Neural cell (in vitro differentiated cells): Measurements from ENCODE around the gene KRT222. TPM values are rescaled to one million over a fixed set of nuclear protein-coding genes. Genes with fewer than 3 reads are reported as not detected.

ENCODE experiments used
- H2AFZ ChIP-seq: fragments of 200-600, 300-800 bp; sonication (generic), shearing (Covaris generic); 2 replicates; pipeline ENCODE4 v1.6.0; 2014; ENCODE audit warnings: low read depth, mild to moderate bottlenecking, antibody characterized with exemption, low read length, moderate library complexity
- H3F3A ChIP-seq: fragments of 200-600 bp; shearing (Covaris generic); 2 replicates; pipeline ENCODE4 v1.6.1; 2016; ENCODE audit warnings: mild to moderate bottlenecking, moderate library complexity, mixed read lengths, antibody characterized with exemption, low read length; ENCODE audit not compliant: insufficient read depth, poor library complexity, severe bottlenecking
- H3K27ac ChIP-seq: fragments of 200-600, 300-800 bp; sonication (generic), shearing (Covaris generic); 2 replicates; pipeline ENCODE4 v1.5.1; 2014; ENCODE audit warnings: mild to moderate bottlenecking, low read length, moderate library complexity
- H3K27me3 ChIP-seq: fragments of 300-800, 200-600 bp; sonication (generic), shearing (Covaris generic); 2 replicates; pipeline ENCODE4 v1.6.0; 2014; ENCODE audit warnings: mild to moderate bottlenecking, low read depth, low read length, moderate library complexity; ENCODE audit not compliant: insufficient read depth
- H3K36me3 ChIP-seq: fragments of 300-800, 200-600 bp; sonication (generic), shearing (Covaris generic); 2 replicates; pipeline ENCODE4 v1.5.1; 2014; ENCODE audit warnings: mild to moderate bottlenecking, antibody characterized with exemption, low read length, moderate library complexity; ENCODE audit not compliant: insufficient read depth
- H3K4me2 ChIP-seq: fragments of 300-800, 200-600 bp; sonication (generic), shearing (Covaris generic); 2 replicates; pipeline ENCODE4 v1.6.0; 2014; ENCODE audit warnings: mild to moderate bottlenecking, low read length
- H3K4me3 ChIP-seq: fragments of 300-800, 200-600 bp; sonication (generic), shearing (Covaris generic); 2 replicates; pipeline ENCODE4 v1.5.1; 2014; ENCODE audit warnings: mild to moderate bottlenecking, low read length, moderate library complexity
- H3K79me2 ChIP-seq: fragments of 200-600 bp; shearing (Covaris generic); replicated peaks from 2 replicates; pipeline ENCODE4 v1.6.0; 2014; ENCODE audit warnings: mild to moderate bottlenecking, low read length, moderate library complexity; ENCODE audit not compliant: insufficient read depth
- H3K9ac ChIP-seq: fragments of 300-800, 200-600 bp; sonication (generic), shearing (Covaris generic); 2 replicates; pipeline ENCODE4 v1.6.1; 2016; ENCODE audit warnings: mild to moderate bottlenecking, low read length, mixed read lengths
- H3K9me2 ChIP-seq: fragments of 200-600 bp; shearing (Covaris generic); 2 replicates; pipeline ENCODE4 v1.6.1; 2016; ENCODE audit warnings: mild to moderate bottlenecking, low read length, mixed read lengths; ENCODE audit not compliant: insufficient read depth
- H3K9me3 ChIP-seq: fragments of 200-600, 300-800 bp; sonication (generic), shearing (Covaris generic); 2 replicates; pipeline ENCODE4 v1.6.1; 2016; ENCODE audit warnings: mild to moderate bottlenecking, mixed run types, low read length, moderate library complexity, mixed read lengths
- H4K20me1 ChIP-seq: fragments of 200-600 bp; shearing (Covaris generic); 2 replicates; pipeline ENCODE4 v1.6.1; 2016; ENCODE audit warnings: mild to moderate bottlenecking, mixed run types; ENCODE audit not compliant: insufficient read depth
- EP300 ChIP-seq: fragments of 450-650 bp; conservative IDR thresholded peaks from 2 replicates; pipeline ENCODE4 v1.6.1; 2014; ENCODE audit warnings: antibody characterized with exemption, mild to moderate bottlenecking, moderate library complexity; ENCODE audit not compliant: poor library complexity, severe bottlenecking
- EZH2 ChIP-seq: fragments of 200-600, 300-800 bp; shearing (Covaris generic), sonication (generic); IDR thresholded peaks from 2 replicates; pipeline ENCODE4 v1.6.1; 2014; ENCODE audit warnings: antibody characterized with exemption, low read length, borderline replicate concordance, mild to moderate bottlenecking; ENCODE audit not compliant: insufficient read depth, poor library complexity, severe bottlenecking
- MXI1 ChIP-seq: fragments of 450-650 bp; conservative IDR thresholded peaks from 2 replicates; pipeline ENCODE4 v1.6.1; 2014; ENCODE audit warnings: antibody characterized with exemption, mild to moderate bottlenecking; ENCODE audit not compliant: poor library complexity, severe bottlenecking
- POLR2AphosphoS5 ChIP-seq: IDR thresholded peaks from 2 replicates; pipeline ENCODE4 v1.6.1; 2012
- RAD21 ChIP-seq: fragments of 450-650 bp; conservative IDR thresholded peaks from 2 replicates; pipeline ENCODE4 v1.6.1; 2014; ENCODE audit warnings: antibody characterized with exemption, mild to moderate bottlenecking, moderate library complexity
- REST ChIP-seq: IDR thresholded peaks from 2 replicates; pipeline ENCODE4 v1.6.1; 2012; ENCODE audit warnings: borderline replicate concordance
- SMC3 ChIP-seq: fragments of 450-650 bp; conservative IDR thresholded peaks from 2 replicates; pipeline ENCODE4 v1.6.1; 2014; ENCODE audit warnings: antibody characterized with exemption, mild to moderate bottlenecking, moderate library complexity; ENCODE audit not compliant: poor library complexity
- TAF1 ChIP-seq: IDR thresholded peaks from 2 replicates; pipeline ENCODE4 v1.6.1; 2012; ENCODE audit warnings: low read depth
- polyA plus RNA-seq: library from polyadenylated mRNA; depleted of rRNA; stranded (reverse); fragments of >200 nt; gene quantifications from 2 replicates; pipeline ENCODE4 v1.2.3, GENCODE V29; 2014

The KRT222 gene
- polyA plus RNA-seq, 1 donor from 2014 or later = 15.1 TPM

GRCh38 chr17:40646791-40647623 is 18.0 kb downstream of the KRT222 start:
- TF ChIP-seq TAF1 (no peak), EZH2 (no peak), REST (no peak), SMC3 (no peak), POLR2AphosphoS5 (no peak)
- no peaks in the 10 kb centered on the region for H3K9me3 ChIP-seq
- peak overlapping the region; percentile 100 for H2AFZ ChIP-seq
- H3K4me3 ChIP-seq = peak overlapping the region; percentile 89
- H3F3A ChIP-seq = peaks cover 5% of the 10 kb centered on the region
- H3K9me2 ChIP-seq = no peaks in the 10 kb centered on the region
- peaks cover 63% of the 10 kb centered on the region for H3K79me2 ChIP-seq
- peak overlapping the region; percentile 98 for H3K27ac ChIP-seq
- no peaks in the 10 kb centered on the region for H3K27me3 ChIP-seq
- H3K9ac ChIP-seq = peak overlapping the region; percentile 99
- H3K36me3 ChIP-seq = peaks cover 12% of the 10 kb centered on the region
- H4K20me1 ChIP-seq = no peaks in the 10 kb centered on the region
- H3K4me2 ChIP-seq = peak overlapping the region; percentile 98

- Histone ChIP-seq H3K4me2 (peak overlapping the region; percentile 98), H3K27ac (no peak overlapping the region), H3K9me3 (no peaks in the 10 kb centered on the region), H3K36me3 (peaks cover 12% of the 10 kb centered on the region), H4K20me1 (no peaks in the 10 kb centered on the region), H3K9ac (no peak overlapping the region), H3K4me3 (peak overlapping the region; percentile 89), H2AFZ (no peak overlapping the region), H3F3A (peaks cover 5% of the 10 kb centered on the region), H3K27me3 (no peaks in the 10 kb centered on the region), H3K79me2 (peaks cover 73% of the 10 kb centered on the region), H3K9me2 (no peaks in the 10 kb centered on the region)
- TF ChIP-seq EZH2 (no peak), TAF1 (no peak), SMC3 (no peak), RAD21 (no peak), REST (no peak), MXI1 (no peak), EP300 (no peak)
These were observed 19.0 kb downstream of the KRT222 start for GRCh38 chr17:40645943-40646342.
